T-helper 1 cell treated with Interleukin-12 subunit alpha and Interleukin-12 subunit beta and Interleukin-4 antibody, amounts not matched to agents 30 ng/mL and 1 ng/mL, for 36 hours (primary cell): ENCODE results near the gene HOXD9. TPM values are rescaled to one million over a fixed set of nuclear protein-coding genes. Genes with fewer than 3 reads are reported as not detected.

Source experiments
- intact Hi-C: fragments of 100-400 bp; cut with micrococcal nuclease; formaldehyde crosslinking; loops from one replicate; pipeline ENCODE4 v1.15.1; 2024
- total RNA-seq: library from RNA; stranded (reverse); gene quantifications from 2 replicates; pipeline ENCODE4 v1.2.3, GENCODE V29; 2022

HOXD9 gene
- total RNA-seq, 1 donor from 2014 or later: not detected

DNA sequence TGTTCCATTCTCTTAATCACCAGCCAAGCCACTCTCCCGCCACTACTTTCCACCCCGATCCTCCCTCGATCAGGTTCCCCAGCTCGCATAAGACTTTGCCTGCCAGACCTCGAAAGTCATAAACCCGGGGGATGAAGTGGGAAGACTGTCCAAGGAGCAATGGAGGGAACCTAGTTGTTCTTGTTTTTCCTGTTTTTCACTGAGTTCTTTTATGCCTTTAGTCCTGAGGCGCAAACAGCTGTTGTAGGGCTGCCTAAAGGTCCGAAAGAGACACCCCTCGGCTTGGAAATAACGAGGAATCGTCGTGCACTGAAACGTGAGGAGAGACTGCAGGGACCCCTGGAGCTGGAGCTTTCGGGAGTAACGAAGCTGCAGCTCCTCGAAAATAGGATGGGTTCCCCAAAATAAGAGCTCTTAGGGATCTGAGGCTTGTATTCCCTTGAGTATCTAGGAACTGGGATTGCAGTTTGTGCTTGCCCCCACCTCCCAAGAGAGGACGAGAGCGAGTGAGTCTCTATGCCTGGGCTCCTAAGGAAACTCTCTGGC is 24.6 kb upstream of the HOXD9 start:
- intact Hi-C loops: loop anchor here (1.0 to 5.0 kb wide), 6 partner anchors 34 to 1761 kb away; no protein-coding TSS in a partner anchor

DNA sequence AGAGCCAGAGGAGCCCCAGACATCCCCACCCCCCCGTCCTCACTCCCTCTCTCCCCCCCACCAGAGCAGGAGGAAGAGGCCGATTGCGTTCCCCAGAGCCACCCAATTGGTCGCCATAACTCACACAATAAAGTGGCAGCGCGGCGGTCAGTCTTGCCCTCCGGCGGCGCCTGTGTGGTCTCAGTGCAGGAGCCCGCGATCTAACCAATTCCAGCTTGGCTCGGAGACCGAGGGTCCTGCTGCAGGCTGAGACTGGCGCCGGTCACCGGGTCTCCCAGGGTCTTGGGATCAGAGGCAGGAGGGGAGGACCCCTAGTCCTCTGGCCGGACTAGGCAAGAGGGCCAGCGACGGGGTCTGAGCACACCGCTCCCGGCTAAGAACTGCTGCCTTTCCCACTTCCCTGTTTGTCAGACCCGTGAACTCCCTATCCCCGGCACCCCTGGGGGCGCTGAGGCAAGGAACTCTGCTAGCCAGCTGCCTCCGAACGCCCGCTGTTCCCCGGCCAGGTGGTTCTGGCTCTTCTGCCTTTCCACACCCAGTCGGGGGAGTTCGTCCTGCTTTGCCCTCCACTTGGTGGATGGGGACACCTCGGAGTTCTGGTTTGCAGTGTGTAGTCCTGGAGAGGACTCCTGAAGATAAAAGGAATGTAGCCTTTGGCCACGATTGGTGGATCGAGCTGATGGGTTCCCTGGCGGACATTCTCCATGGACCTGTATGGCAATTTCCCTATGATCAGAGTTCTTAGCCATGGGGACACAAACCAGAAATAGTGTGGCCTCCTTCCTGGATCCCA is 24.0 kb upstream of the HOXD9 start:
- intact Hi-C loops: loop anchor here (5.0 kb wide), 2 partner anchors 34 to 1761 kb away; no protein-coding TSS in a partner anchor

GRCh38 chr2:176099159-176099727 is 23.3 kb upstream of the HOXD9 start:
- intact Hi-C loops: loop anchor here (5.0 kb wide), 2 partner anchors 33 to 1762 kb away; no protein-coding TSS in a partner anchor

- intact Hi-C loops: loop anchor here (5.0 kb wide), 2 partner anchors 32 to 1763 kb away; no protein-coding TSS in a partner anchor
These were observed 22.6 kb upstream of the HOXD9 start, which contains the start of gene HOXD12 for GRCh38 chr2:176099728-176100546. TSS of gene HOXD12 (plus strand) at chr2:176099795. CDS start at chr2:176099802, 7 bp downstream.

GRCh38 chr2:176100547-176101140 is 21.9 kb upstream of the HOXD9 start:
- intact Hi-C loops: no loop called here

- intact Hi-C loops: no loop called here
These were observed 21.2 kb upstream of the HOXD9 start for GRCh38 chr2:176101216-176101830.

- intact Hi-C loops: no loop called here
These were observed 20.7 kb upstream of the HOXD9 start for GRCh38 chr2:176101842-176102241.

DNA sequence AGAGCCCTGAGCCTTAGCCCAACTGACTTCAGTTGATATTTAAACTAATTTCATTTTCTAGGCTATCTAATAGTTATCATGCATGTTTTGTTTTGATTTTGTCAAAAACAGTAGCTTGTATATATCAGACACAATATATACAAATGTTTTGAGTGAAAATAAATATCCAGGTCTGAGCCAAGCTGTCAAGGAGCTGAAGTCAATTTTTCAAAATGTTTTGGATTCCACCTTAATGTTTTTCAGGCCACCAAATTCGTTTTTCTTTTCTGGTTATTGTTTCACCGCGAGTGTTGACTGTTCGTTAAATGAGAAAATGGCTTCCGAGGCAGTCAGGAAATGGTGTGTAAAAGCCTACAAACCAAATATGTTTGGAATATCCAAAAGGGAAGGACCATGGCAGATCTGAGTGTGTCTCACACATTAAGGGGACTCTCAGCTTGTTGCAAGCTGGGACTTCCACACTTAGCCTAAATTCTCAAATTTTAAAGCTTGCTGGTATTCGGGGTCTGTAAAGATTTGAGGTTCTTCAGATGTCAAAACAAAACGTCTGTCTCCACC is 20.1 kb upstream of the HOXD9 start:
- intact Hi-C loops: no loop called here

DNA sequence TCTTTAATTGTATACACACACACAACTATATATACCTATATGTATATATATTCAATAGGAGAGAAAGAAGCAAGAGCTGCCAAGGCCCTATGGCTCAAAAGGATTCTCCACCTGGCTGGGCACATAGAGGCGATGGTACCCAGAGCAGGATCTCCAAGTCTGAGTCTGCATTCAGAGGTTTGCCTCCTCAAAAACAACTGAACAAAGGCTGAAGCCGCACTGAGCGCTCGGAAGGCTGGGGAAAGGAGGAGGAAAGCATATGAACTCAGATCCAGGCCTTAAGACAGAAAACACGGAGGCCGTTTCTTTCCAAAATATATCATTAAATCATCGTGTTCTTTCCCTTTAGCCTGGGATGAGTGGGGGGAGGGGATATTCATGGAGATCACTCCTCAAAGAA is 19.3 kb upstream of the HOXD9 start:
- intact Hi-C loops: no loop called here

GRCh38 chr2:176103742-176104315 is 18.7 kb upstream of the HOXD9 start:
- intact Hi-C loops: no loop called here

- intact Hi-C loops: no loop called here
These were observed 18.0 kb upstream of the HOXD9 start for GRCh38 chr2:176104316-176105077.

GRCh38 chr2:176105078-176105729 is 17.3 kb upstream of the HOXD9 start:
- intact Hi-C loops: no loop called here

DNA sequence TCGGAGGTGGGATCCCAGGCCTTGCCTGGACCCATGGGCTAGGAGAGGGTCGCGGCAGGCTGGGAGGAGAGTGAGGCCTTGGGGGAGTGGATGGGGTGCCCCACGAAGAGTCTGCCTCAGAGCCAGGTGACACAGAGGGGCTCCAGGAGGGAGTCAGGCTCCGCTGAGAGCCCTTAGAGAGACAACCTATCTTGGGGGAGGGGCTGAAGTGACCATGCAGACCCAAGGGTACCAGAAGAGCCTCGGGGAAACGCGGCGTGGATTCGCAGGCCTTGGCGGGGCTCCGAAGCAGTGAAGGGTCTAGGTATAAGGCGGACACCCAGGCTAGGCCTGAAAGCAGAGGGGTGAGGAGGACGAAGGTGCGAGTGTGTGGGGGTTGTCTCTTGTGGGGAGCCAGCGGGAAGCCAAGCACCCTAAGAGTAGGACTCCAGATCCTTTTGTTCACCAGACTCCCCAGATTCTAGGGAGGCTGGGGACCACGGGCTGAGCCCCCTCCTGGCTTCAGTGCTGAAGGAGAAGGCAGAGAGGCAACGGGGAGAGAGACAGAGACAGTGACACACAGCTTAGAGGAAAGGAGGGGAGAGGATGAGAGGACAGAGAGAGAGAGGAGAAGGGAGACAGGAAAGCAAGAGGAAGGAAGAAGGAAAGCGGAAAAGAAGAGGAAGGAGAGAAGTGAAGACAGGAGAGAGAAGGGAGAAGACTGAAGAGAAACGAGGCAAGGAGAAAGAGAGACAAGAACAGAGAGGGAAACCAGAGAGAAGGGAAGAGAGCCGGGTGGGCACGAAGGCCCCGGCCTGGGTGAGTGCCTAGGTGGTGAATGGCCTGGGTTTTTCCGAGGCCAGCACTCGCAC is 16.6 kb upstream of the HOXD9 start:
- intact Hi-C loops: no loop called here

DNA sequence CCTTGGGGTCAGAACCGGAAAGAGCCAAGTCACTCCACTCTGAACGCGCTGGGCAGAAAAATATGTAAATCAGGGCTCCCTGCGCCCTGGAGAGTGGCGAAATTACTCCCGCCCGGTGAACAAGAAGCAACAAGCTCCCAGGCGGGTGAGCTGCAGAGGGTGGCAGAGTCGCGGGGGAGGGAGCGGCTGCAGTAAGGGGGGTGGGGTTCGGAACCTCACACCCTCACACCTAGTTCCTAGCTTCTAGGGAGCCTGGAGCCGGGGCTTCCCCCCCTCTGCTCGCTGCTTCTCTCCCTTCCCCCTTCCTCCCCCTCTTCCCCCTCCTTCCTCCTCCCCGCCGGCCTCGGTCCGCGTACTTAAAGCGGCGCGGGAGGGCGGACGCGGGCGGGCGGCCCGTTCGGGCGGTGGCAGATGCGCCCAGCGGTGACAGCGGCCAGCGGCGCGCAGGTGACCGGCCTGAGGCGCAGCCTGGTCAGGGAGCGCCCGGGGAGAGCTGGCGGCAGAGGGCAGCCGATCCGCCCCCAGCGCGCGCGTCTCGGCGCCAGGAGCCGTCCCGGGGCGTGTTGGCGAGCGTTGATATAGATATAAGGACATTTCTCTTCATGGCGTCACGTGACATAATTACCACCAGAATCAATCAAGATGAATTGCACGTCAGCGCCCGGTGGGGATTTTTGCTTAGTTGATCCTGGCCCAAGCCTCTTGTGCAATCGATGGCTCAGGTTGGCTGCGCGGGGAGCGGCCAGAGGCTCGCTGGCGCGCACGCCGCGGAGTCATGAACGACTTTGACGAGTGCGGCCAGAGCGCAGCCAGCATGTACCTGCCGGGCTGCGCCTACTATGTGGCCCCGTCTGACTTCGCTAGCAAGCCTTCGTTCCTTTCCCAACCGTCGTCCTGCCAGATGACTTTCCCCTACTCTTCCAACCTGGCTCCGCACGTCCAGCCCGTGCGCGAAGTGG is 15.7 kb upstream of the HOXD9 start, which contains the start of gene HOXD11:
TSS of gene HOXD11 (plus strand) at position 700 of the 959 bp plus-strand sequence. CDS start at position 776, 76 bp downstream.
- intact Hi-C loops: no loop called here

DNA sequence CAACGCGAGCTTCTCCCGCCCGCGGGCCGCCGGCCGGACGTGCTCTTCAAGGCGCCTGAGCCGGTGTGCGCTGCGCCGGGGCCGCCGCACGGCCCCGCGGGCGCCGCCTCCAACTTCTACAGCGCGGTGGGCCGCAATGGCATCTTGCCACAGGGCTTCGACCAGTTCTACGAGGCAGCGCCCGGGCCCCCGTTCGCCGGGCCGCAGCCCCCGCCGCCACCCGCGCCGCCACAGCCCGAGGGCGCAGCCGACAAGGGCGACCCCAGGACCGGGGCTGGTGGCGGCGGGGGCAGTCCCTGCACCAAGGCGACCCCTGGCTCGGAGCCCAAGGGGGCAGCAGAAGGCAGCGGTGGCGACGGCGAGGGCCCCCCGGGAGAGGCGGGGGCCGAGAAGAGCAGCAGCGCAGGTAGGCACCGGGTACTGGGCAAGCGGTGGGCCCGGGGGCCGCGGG is 14.8 kb upstream of the HOXD9 start:
- intact Hi-C loops: no loop called here
